ENCODE results near the gene TBX2. TPM values are rescaled to one million over a fixed set of nuclear protein-coding genes. Genes with fewer than 3 reads are reported as not detected.
A peak's percentile ranks its signal among the peaks of the same experiment; 100 is the strongest.

The TBX2 gene
- total RNA-seq, 1 donor from 2014 or later = 9.8 TPM

GRCh38 chr17:61456061-61456681 is 56.5 kb downstream of the TBX2 start:
- Histone ChIP-seq H3K27ac (no peak overlapping the region), H3K4me3 (no peak overlapping the region), H3K9me3 (no peaks in the 10 kb centered on the region), H3K27me3 (peaks cover 33% of the 10 kb centered on the region), H3K4me1 (peaks cover 30% of the 10 kb centered on the region), H3K36me3 (no peaks in the 10 kb centered on the region)
- intact Hi-C loops (cut with DNase I) = no loop called here
- DNase-seq (ENCODE audit: extremely low spot score in 2 of 2) = peak in 1 of 2 donors; percentile 64
- TF ChIP-seq POLR2AphosphoS5 (IDR thresholded peaks at IDR 0.05; ENCODE audit: insufficient read depth in 1 of 2, low read depth in 1 of 2) (no peak), CTCF (IDR thresholded peaks at IDR 0.05) (no peak), POLR2A (IDR thresholded peaks at IDR 0.05) (no peak)

GRCh38 chr17:61456688-61457225 is 57.1 kb downstream of the TBX2 start:
- H3K9me3 ChIP-seq = no peaks in the 10 kb centered on the region
- H3K4me3 ChIP-seq = peak overlapping the region in 1 of 2 donors; percentile 28
- TF ChIP-seq POLR2A (IDR thresholded peaks at IDR 0.05) (no peak), POLR2AphosphoS5 (IDR thresholded peaks at IDR 0.05; ENCODE audit: insufficient read depth in 1 of 2, low read depth in 1 of 2) (no peak), CTCF (IDR thresholded peaks at IDR 0.05) (no peak)
- no peak overlapping the region for H3K27ac ChIP-seq
- peak; percentile 54 to 91 for DNase-seq (ENCODE audit: extremely low spot score in 2 of 2)
- intact Hi-C loops (cut with DNase I) = no loop called here
- no peaks in the 10 kb centered on the region for H3K36me3 ChIP-seq
- H3K4me1 ChIP-seq = peaks cover 29% of the 10 kb centered on the region
- peaks cover 33% of the 10 kb centered on the region for H3K27me3 ChIP-seq

- Histone ChIP-seq H3K27ac (no peak overlapping the region), H3K4me3 (peak overlapping the region; percentile 17 to 28), H3K36me3 (no peaks in the 10 kb centered on the region), H3K9me3 (no peaks in the 10 kb centered on the region), H3K4me1 (peaks cover 28% of the 10 kb centered on the region), H3K27me3 (peaks cover 28% of the 10 kb centered on the region)
- intact Hi-C loops (cut with DNase I) = no loop called here
- peak; percentile 60 to 89 for DNase-seq (ENCODE audit: extremely low spot score in 2 of 2)
- TF ChIP-seq CTCF (IDR thresholded peaks at IDR 0.05) (no peak), POLR2AphosphoS5 (IDR thresholded peaks at IDR 0.05; ENCODE audit: insufficient read depth in 1 of 2, low read depth in 1 of 2) (no peak), POLR2A (IDR thresholded peaks at IDR 0.05) (no peak)
Observed at GRCh38 chr17:61457226-61457983, 57.8 kb downstream of the TBX2 start.

GRCh38 chr17:61458000-61458399 is 58.4 kb downstream of the TBX2 start:
- intact Hi-C loops (cut with DNase I) = no loop called here
- H3K27me3 ChIP-seq = peaks cover 24% of the 10 kb centered on the region
- H3K9me3 ChIP-seq = no peaks in the 10 kb centered on the region
- no peak overlapping the region for H3K4me3 ChIP-seq
- no peak overlapping the region for H3K27ac ChIP-seq
- TF ChIP-seq POLR2AphosphoS5 (IDR thresholded peaks at IDR 0.05; ENCODE audit: insufficient read depth in 1 of 2, low read depth in 1 of 2) = no peak
- H3K36me3 ChIP-seq = no peaks in the 10 kb centered on the region
- peak in 1 of 2 donors; percentile 60 for DNase-seq (ENCODE audit: extremely low spot score in 2 of 2)
- H3K4me1 ChIP-seq = peaks cover 26% of the 10 kb centered on the region

GRCh38 chr17:61458421-61459141 is 58.9 kb downstream of the TBX2 start:
- intact Hi-C loops (cut with DNase I) = no loop called here

More at GRCh38 chr17:61458421-61459141, 58.9 kb downstream of the TBX2 start:
- DNase-seq (ENCODE audit: extremely low spot score in 2 of 2) = peak in 1 of 2 donors; percentile 67
- Histone ChIP-seq H3K27me3 (peaks cover 24% of the 10 kb centered on the region), H3K27ac (no peak overlapping the region), H3K36me3 (no peaks in the 10 kb centered on the region), H3K9me3 (no peaks in the 10 kb centered on the region), H3K4me1 (peaks cover 26% of the 10 kb centered on the region), H3K4me3 (no peak overlapping the region)
- TF ChIP-seq POLR2AphosphoS5 (IDR thresholded peaks at IDR 0.05; ENCODE audit: insufficient read depth in 1 of 2, low read depth in 1 of 2) = no peak
- no peak for TF ChIP-seq CTCF (IDR thresholded peaks at IDR 0.05)
- TF ChIP-seq POLR2A (IDR thresholded peaks at IDR 0.05) = no peak
